Esophagus squamous epithelium (tissue), 4 donors: ENCODE data around the gene TIPARP.
"Not testable (repeated sequence)": the region's sequence is repeated elsewhere in the genome, so short reads cannot be mapped to it uniquely, and the experiment has no call there.

Experiments
- CTCF ChIP-seq, 6 experiments: fragments of 450-650 bp in 4 of 6; fragments of 200-600 bp in 2 of 6; sonication (generic) in 2 of 6; IDR thresholded peaks; one replicate each; pipeline ENCODE4 v1.5.1; 2016 to 2019; ENCODE audit warnings: antibody characterized with exemption in 6 of 6, mild to moderate bottlenecking in 4 of 6, moderate library complexity in 4 of 6
- POLR2A ChIP-seq, 4 donors: fragments of 450-650 bp; IDR thresholded peaks; one replicate each; pipeline ENCODE4 v1.6.1; 2017; ENCODE audit warnings: antibody characterized with exemption in 4 of 4, mild to moderate bottlenecking in 4 of 4, moderate library complexity in 3 of 4

DNA sequence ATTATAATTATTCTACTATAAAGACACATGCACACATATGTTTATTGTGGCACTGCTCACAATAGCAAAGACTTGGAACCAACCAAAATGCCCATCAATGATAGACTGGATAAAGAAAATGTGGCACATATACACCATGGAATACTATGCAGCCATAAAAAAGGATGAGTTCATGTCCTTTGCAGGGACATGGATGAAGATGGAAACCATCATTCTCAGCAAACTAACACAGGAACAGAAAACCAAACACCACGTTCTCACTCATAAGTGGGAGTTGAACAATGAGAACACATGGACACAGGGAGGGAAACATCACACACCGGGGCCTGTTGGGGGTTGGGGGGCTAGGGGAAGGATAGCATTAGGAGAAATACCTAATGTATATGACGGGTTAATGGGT, 62.7 kb downstream of the TIPARP start:
- not testable (repeated sequence) for TF ChIP-seq POLR2A, CTCF (IDR thresholded peaks at IDR 0.05)
